ENCODE data around the gene RXRA. TPM values are rescaled to one million over a fixed set of nuclear protein-coding genes. Genes with fewer than 3 reads are reported as not detected.

Gene RXRA
- total and polyA plus RNA-seq, 2 of the 13 experiments (the other 11 are each of a cell fraction or from before 2014, with no cell fraction given), result 18.9 to 29.2 TPM

DNA sequence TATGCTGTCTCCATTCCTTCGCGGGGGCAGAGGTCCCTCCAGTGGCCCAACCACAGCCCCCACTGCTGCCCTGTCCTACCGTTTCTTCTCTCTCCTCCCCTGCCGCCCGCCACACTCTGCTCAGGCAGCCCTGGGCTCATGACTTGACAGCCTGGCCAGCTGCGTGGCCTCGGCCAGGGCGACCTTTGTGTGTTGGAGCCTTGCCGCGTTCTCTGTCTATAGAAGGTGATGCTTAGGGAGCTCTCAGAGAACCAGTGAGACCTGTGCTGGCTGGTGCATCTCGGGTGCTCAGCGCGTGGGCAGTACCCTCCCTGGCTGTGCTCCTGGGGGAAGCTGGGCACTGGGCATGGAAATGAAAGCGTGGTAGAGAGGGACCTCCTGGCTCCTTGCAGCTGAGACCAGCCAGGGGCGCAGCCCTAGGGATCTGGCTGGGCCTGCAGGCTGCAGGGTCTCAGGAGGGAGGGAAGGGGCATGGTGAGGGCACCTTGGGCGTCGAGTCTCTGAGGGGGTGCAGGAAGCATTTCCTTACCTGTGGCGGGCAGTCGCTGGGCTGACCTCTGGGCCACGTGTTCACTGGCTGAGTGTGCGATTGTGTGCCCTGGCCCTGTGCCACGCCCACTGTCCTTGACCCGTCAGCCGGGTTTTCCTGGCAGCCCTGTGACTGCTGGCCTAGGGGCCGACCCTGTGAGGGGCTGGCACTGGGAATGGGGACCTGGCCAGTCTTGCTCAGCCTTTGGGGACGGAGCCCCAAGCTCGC, 50.3 kb downstream of the RXRA start:
- H3K4me2 ChIP-seq (ENCODE audit: low read depth, low read length), result no peak overlapping the region
- H3K9me3 ChIP-seq (ENCODE audit: low read length), result no peaks in the 10 kb centered on the region
- H3K27ac ChIP-seq (ENCODE audit: extremely low read length, insufficient read depth, low read length), result peak overlapping the region; percentile 30
- H3K27me3 ChIP-seq (ENCODE audit: control insufficient read depth in 1 of 2, insufficient read depth in 2 of 2, low read length in 2 of 2), result no peaks in the 10 kb centered on the region
- peaks cover 37% of the 10 kb centered on the region; the same call in 1 of the 2 replicates for H4K20me1 ChIP-seq (ENCODE audit: insufficient read depth, low read length)
- BruUV-seq (replicated peaks), result no TSS peak
- WGBS (ENCODE audit: low lambda C conversion rate), result 66% methylated on average over 15 of the region's 27 CpGs
- H3K79me2 ChIP-seq (ENCODE audit: insufficient read depth, low read length), result peaks cover 75% of the 10 kb centered on the region
- ATAC-seq, result peak; percentile 10
- no peak overlapping the region; a peak in 1 of 6 replicates for H3K4me3 ChIP-seq (replicated peaks in 1 of 3; ENCODE audit: insufficient read depth in 1 of 3, low read depth in 2 of 3, low read length in 3 of 3)
- intact Hi-C loops (cut with micrococcal nuclease; ENCODE audit: unreplicated experiment), result no loop called here
- in situ Hi-C loops (cut with HindIII; ENCODE audit: extremely low pct_ligation_motif_present, low pct_unique_long_range_greater_than_20kb), result no loop called here
- H3K9ac ChIP-seq (ENCODE audit: insufficient read depth, low read depth, low read length), result no peak overlapping the region
- peak; percentile 23 for DNase-seq (ENCODE audit: low spot score)
- no peak overlapping the region for H2AFZ ChIP-seq (ENCODE audit: low read length)
- H3K4me1 ChIP-seq (ENCODE audit: insufficient read depth, low read length), result peaks cover 47% of the 10 kb centered on the region
- H3K36me3 ChIP-seq (replicated peaks in 1 of 2; ENCODE audit: control insufficient read depth in 1 of 2, insufficient read depth in 2 of 2, low read length in 2 of 2), result no peaks in the 10 kb centered on the region; a peak in 2 of 5 replicates
- no peak for FAIRE-seq
- CTCF ChIA-PET (ENCODE audit: low intra/inter-chr PET ratio, low total read pairs), result no interaction called here
- POLR2A ChIA-PET, result interaction anchor here (0.7 to 1.3 kb wide), 2 partner anchors 48 to 58 kb away, joined by 3 to 4 read pairs; no protein-coding TSS in a partner anchor
- TF ChIP-seq, protein P1, sequence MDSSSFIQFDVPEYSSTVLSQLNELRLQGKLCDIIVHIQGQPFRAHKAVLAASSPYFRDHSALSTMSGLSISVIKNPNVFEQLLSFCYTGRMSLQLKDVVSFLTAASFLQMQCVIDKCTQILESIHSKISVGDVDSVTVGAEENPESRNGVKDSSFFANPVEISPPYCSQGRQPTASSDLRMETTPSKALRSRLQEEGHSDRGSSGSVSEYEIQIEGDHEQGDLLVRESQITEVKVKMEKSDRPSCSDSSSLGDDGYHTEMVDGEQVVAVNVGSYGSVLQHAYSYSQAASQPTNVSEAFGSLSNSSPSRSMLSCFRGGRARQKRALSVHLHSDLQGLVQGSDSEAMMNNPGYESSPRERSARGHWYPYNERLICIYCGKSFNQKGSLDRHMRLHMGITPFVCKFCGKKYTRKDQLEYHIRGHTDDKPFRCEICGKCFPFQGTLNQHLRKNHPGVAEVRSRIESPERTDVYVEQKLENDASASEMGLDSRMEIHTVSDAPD (CRISPR knock-in tag; IDR thresholded peaks at IDR 0.05), result no peak
- no peak for TF ChIP-seq SRSF1 (optimal IDR thresholded peaks at IDR 0.05; ENCODE audit: low read depth, low read length)
- no peak for TF ChIP-seq RFX5 (IDR thresholded peaks at IDR 0.05; ENCODE audit: low read depth, low read length)
- no peak for TF ChIP-seq ZNF3 (CRISPR knock-in tag; IDR thresholded peaks at IDR 0.05)
- no peak for TF ChIP-seq RARG (CRISPR knock-in tag; IDR thresholded peaks at IDR 0.05; ENCODE audit: low read depth)
- TF ChIP-seq, protein P2, sequence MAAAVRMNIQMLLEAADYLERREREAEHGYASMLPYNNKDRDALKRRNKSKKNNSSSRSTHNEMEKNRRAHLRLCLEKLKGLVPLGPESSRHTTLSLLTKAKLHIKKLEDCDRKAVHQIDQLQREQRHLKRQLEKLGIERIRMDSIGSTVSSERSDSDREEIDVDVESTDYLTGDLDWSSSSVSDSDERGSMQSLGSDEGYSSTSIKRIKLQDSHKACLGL (CRISPR knock-in tag; IDR thresholded peaks at IDR 0.05), result peak; percentile 52; the same call in 1 of the 2 replicates
- TF ChIP-seq, protein P3, sequence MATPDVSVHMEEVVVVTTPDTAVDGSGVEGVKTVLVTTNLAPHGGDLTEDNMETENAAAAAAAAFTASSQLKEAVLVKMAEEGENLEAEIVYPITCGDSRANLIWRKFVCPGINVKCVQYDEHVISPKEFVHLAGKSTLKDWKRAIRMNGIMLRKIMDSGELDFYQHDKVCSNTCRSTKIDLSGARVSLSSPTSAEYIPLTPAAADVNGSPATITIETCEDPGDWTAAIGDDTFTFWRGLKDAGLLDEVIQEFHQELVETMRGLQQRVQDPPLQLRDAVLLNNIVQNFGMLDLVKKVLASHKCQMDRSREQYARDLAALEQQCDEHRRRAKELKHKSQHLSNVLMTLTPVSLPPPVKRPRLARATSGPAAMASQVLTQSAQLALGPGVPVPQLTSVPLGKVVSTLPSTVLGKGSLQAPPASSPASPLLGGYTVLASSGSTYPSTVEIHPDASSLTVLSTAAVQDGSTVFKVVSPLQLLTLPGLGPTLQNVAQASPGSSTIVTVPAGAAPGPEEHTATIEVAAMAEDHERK (CRISPR knock-in tag; IDR thresholded peaks at IDR 0.05; ENCODE audit: low read depth), result no peak
- peak; percentile 70; the same call in 1 of the 2 replicates for TF ChIP-seq ZNF607 (CRISPR knock-in tag; IDR thresholded peaks at IDR 0.05; ENCODE audit: borderline replicate concordance)
- TF ChIP-seq, protein P4, sequence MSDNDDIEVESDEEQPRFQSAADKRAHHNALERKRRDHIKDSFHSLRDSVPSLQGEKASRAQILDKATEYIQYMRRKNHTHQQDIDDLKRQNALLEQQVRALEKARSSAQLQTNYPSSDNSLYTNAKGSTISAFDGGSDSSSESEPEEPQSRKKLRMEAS (IDR thresholded peaks at IDR 0.05), result peak; percentile 94
- TF ChIP-seq ZBTB7A (CRISPR knock-in tag; IDR thresholded peaks at IDR 0.05), result no peak
- no peak for TF ChIP-seq REPIN1 (CRISPR knock-in tag; IDR thresholded peaks at IDR 0.05; ENCODE audit: borderline replicate concordance, low read depth)
- no peak for TF ChIP-seq SNRNP70 (IDR thresholded peaks at IDR 0.05; ENCODE audit: low read depth, low read length)
- no peak for TF ChIP-seq YY1 (IDR thresholded peaks at IDR 0.05; ENCODE audit: insufficient read depth, insufficient replicate concordance, low read depth, low read length)
- no peak for TF ChIP-seq KDM3A (CRISPR knock-in tag; IDR thresholded peaks at IDR 0.05; ENCODE audit: low read depth)
- TF ChIP-seq, protein P5, sequence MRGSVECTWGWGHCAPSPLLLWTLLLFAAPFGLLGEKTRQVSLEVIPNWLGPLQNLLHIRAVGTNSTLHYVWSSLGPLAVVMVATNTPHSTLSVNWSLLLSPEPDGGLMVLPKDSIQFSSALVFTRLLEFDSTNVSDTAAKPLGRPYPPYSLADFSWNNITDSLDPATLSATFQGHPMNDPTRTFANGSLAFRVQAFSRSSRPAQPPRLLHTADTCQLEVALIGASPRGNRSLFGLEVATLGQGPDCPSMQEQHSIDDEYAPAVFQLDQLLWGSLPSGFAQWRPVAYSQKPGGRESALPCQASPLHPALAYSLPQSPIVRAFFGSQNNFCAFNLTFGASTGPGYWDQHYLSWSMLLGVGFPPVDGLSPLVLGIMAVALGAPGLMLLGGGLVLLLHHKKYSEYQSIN (CRISPR knock-in tag; IDR thresholded peaks at IDR 0.05; ENCODE audit: borderline replicate concordance), result no peak
- no peak for TF ChIP-seq ZNF557 (CRISPR knock-in tag; IDR thresholded peaks at IDR 0.05)
- TF ChIP-seq KLF12 (CRISPR knock-in tag; IDR thresholded peaks at IDR 0.05; ENCODE audit: borderline replicate concordance), result no peak
- TF ChIP-seq, protein P6, sequence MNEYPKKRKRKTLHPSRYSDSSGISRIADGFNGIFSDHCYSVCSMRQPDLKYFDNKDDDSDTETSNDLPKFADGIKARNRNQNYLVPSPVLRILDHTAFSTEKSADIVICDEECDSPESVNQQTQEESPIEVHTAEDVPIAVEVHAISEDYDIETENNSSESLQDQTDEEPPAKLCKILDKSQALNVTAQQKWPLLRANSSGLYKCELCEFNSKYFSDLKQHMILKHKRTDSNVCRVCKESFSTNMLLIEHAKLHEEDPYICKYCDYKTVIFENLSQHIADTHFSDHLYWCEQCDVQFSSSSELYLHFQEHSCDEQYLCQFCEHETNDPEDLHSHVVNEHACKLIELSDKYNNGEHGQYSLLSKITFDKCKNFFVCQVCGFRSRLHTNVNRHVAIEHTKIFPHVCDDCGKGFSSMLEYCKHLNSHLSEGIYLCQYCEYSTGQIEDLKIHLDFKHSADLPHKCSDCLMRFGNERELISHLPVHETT (CRISPR knock-in tag; conservative IDR thresholded peaks at IDR 0.05), result no peak
